Suprapubic skin (tissue), 4 donors: ENCODE measurements around the gene ABCB11. TPM values are rescaled to one million over a fixed set of nuclear protein-coding genes. Genes with fewer than 3 reads are reported as not detected.

Experiments
- DNase-seq, 2 donors: peaks; one replicate each; pipeline ENCODE4 v3.0.0-alpha.2; 2019; ENCODE audit warnings: low spot score in 2 of 2
- H3K27ac ChIP-seq: fragments of 200-600 bp; sonication (generic); one replicate; pipeline ENCODE4 v1.5.1; 2019
- H3K27me3 ChIP-seq: fragments of 200-600 bp; sonication (generic); one replicate; pipeline ENCODE4 v1.5.1; 2019
- H3K36me3 ChIP-seq: fragments of 200-600 bp; sonication (generic); one replicate; pipeline ENCODE4 v1.5.1; 2019
- H3K4me1 ChIP-seq: fragments of 200-600 bp; sonication (generic); one replicate; pipeline ENCODE4 v1.5.1; 2019
- H3K4me3 ChIP-seq: fragments of 200-600 bp; sonication (generic); one replicate; pipeline ENCODE4 v1.5.1; 2019; ENCODE audit warnings: mild to moderate bottlenecking
- H3K9me3 ChIP-seq: fragments of 200-600 bp; sonication (generic); one replicate; pipeline ENCODE4 v1.5.1; 2019
- CTCF ChIP-seq, 2 donors: fragments of 200-600 bp in 1 of 2; fragments of 450-650 bp in 1 of 2; sonication (generic) in 1 of 2; IDR thresholded peaks; one replicate each; pipeline ENCODE4 v1.5.1; 2016 to 2019; ENCODE audit warnings: antibody characterized with exemption in 2 of 2, mild to moderate bottlenecking in 1 of 2, moderate library complexity in 1 of 2
- EP300 ChIP-seq: sonication (generic); formaldehyde crosslinking; IDR thresholded peaks from one replicate; pipeline ENCODE4 v1.6.1; 2017; ENCODE audit warnings: antibody characterized with exemption
- POLR2A ChIP-seq, 2 donors: fragments of 450-650 bp; IDR thresholded peaks; one replicate each; pipeline ENCODE4 v1.6.1; 2017; ENCODE audit warnings: antibody characterized with exemption in 2 of 2, mild to moderate bottlenecking in 2 of 2, moderate library complexity in 2 of 2
- POLR2AphosphoS5 ChIP-seq, 3 donors: sonication (generic); formaldehyde crosslinking; IDR thresholded peaks; one replicate each; pipeline ENCODE4 v1.6.1; 2017; ENCODE audit warnings: antibody characterized with exemption in 3 of 3
- WGBS: methylation state at CpG from one replicate; pipeline ENCODE4 v1.1.5; 2018; 5-methylcytosine and 5-hydroxymethylcytosine counted together
- total RNA-seq, 4 donors: library from RNA; depleted of rRNA; stranded (reverse); fragments of >200 nt; gene quantifications; one replicate each; pipeline ENCODE4 v1.1.0, GENCODE V29; 2016

Gene ABCB11
- total RNA-seq, 4 donors from 2014 or later: 0.21 to 1.7 (median 0.28) TPM

- DNase-seq: no peak
- TF ChIP-seq POLR2A (IDR thresholded peaks at IDR 0.05) (no peak), CTCF (IDR thresholded peaks at IDR 0.05) (no peak), POLR2AphosphoS5 (IDR thresholded peaks at IDR 0.05) (no peak), EP300 (no peak)
- no peak overlapping the region for H3K27ac ChIP-seq
- no peaks in the 10 kb centered on the region for H3K36me3 ChIP-seq
- H3K4me1 ChIP-seq: no peaks in the 10 kb centered on the region
- 73% methylated on average over 2 of the region's 2 CpGs for WGBS
- H3K4me3 ChIP-seq: no peak overlapping the region
- no peaks in the 10 kb centered on the region for H3K27me3 ChIP-seq
- H3K9me3 ChIP-seq: no peaks in the 10 kb centered on the region
These were observed 56.7 kb downstream of the ABCB11 start for GRCh38 chr2:168974428-168974827.

GRCh38 chr2:168971261-168971660, 59.9 kb downstream of the ABCB11 start:
- Histone ChIP-seq H3K9me3 (no peaks in the 10 kb centered on the region), H3K36me3 (no peaks in the 10 kb centered on the region), H3K27ac (peak overlapping the region; percentile 24), H3K4me1 (no peaks in the 10 kb centered on the region), H3K27me3 (no peaks in the 10 kb centered on the region), H3K4me3 (no peak overlapping the region)
- WGBS: 72% methylated on average over 3 of the region's 3 CpGs
- TF ChIP-seq EP300: no peak
- no peak for TF ChIP-seq POLR2A (IDR thresholded peaks at IDR 0.05)
- TF ChIP-seq CTCF (IDR thresholded peaks at IDR 0.05): no peak
- no peak for TF ChIP-seq POLR2AphosphoS5 (IDR thresholded peaks at IDR 0.05)
- DNase-seq: no peak

GRCh38 chr2:168970711-168971233, 60.4 kb downstream of the ABCB11 start:
- Histone ChIP-seq H3K4me3 (no peak overlapping the region), H3K4me1 (no peaks in the 10 kb centered on the region), H3K36me3 (no peaks in the 10 kb centered on the region), H3K9me3 (no peaks in the 10 kb centered on the region), H3K27ac (peak overlapping the region; percentile 24), H3K27me3 (no peaks in the 10 kb centered on the region)
- no peak for DNase-seq
- TF ChIP-seq POLR2AphosphoS5 (IDR thresholded peaks at IDR 0.05): no peak
- TF ChIP-seq EP300: no peak
- no peak for TF ChIP-seq POLR2A (IDR thresholded peaks at IDR 0.05)
- TF ChIP-seq CTCF (IDR thresholded peaks at IDR 0.05): no peak

- Histone ChIP-seq H3K9me3 (no peaks in the 10 kb centered on the region), H3K4me3 (no peak overlapping the region), H3K27me3 (no peaks in the 10 kb centered on the region), H3K4me1 (peaks cover 3% of the 10 kb centered on the region), H3K36me3 (no peaks in the 10 kb centered on the region), H3K27ac (no peak overlapping the region)
- WGBS: 96% methylated on average over 2 of the region's 2 CpGs
- no peak for TF ChIP-seq CTCF (IDR thresholded peaks at IDR 0.05)
- no peak for TF ChIP-seq POLR2AphosphoS5 (IDR thresholded peaks at IDR 0.05)
- TF ChIP-seq POLR2A (IDR thresholded peaks at IDR 0.05): no peak
- DNase-seq: no peak
These were observed 61.3 kb downstream of the ABCB11 start for GRCh38 chr2:168969865-168970264.

- Histone ChIP-seq H3K4me3 (no peak overlapping the region), H3K9me3 (no peaks in the 10 kb centered on the region), H3K4me1 (peaks cover 11% of the 10 kb centered on the region), H3K27me3 (no peaks in the 10 kb centered on the region), H3K36me3 (no peaks in the 10 kb centered on the region), H3K27ac (no peak overlapping the region)
- 89% methylated on average over 2 of the region's 2 CpGs for WGBS
- no peak for TF ChIP-seq CTCF (IDR thresholded peaks at IDR 0.05)
- TF ChIP-seq POLR2AphosphoS5 (IDR thresholded peaks at IDR 0.05): no peak
- TF ChIP-seq EP300: no peak
- TF ChIP-seq POLR2A (IDR thresholded peaks at IDR 0.05): no peak
- no peak for DNase-seq
These were observed 62.8 kb downstream of the ABCB11 start for GRCh38 chr2:168968342-168968741.
